ENCODE measurements around the gene MED6.

DNA sequence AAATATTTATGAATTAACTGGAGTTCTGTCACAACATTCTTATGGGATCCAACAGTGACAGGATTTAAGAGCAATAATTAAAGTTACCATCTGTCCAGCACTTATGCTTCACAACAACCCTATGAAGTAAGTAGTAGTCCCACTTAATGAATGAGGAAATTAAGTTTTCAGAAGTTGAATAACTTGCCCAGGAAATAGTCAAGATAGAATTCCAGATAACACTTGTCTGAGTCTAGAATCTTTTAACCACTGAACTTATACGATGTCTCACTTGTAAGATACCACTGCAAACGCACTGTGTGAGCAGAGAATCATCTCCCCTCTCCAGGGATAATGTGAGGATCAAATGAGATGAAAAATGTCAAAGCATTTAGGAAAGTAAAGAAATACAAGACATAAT, 38.0 kb upstream of the MED6 start:
- TF ChIP-seq, protein P1, sequence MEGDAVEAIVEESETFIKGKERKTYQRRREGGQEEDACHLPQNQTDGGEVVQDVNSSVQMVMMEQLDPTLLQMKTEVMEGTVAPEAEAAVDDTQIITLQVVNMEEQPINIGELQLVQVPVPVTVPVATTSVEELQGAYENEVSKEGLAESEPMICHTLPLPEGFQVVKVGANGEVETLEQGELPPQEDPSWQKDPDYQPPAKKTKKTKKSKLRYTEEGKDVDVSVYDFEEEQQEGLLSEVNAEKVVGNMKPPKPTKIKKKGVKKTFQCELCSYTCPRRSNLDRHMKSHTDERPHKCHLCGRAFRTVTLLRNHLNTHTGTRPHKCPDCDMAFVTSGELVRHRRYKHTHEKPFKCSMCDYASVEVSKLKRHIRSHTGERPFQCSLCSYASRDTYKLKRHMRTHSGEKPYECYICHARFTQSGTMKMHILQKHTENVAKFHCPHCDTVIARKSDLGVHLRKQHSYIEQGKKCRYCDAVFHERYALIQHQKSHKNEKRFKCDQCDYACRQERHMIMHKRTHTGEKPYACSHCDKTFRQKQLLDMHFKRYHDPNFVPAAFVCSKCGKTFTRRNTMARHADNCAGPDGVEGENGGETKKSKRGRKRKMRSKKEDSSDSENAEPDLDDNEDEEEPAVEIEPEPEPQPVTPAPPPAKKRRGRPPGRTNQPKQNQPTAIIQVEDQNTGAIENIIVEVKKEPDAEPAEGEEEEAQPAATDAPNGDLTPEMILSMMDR (IDR thresholded peaks at IDR 0.05), result no peak
- TF ChIP-seq POLR2AphosphoS5 (IDR thresholded peaks at IDR 0.05), result no peak

Data from gastroesophageal sphincter (tissue), 3 donors.